ENCODE data around the gene MSRB1.

Gene MSRB1

GRCh38 chr16:1895949-1896675, 46.9 kb downstream of the MSRB1 start:
- no peak for DNase-seq (ENCODE audit: extremely low spot score)
- no peak for TF ChIP-seq SUZ12 (IDR thresholded peaks at IDR 0.05)
- no peak for TF ChIP-seq L3MBTL2 (conservative IDR thresholded peaks at IDR 0.05)
- TF ChIP-seq SP1 (IDR thresholded peaks at IDR 0.05) = no peak
- TF ChIP-seq CTBP1 (IDR thresholded peaks at IDR 0.05; ENCODE audit: borderline replicate concordance) = no peak
- no peak for TF ChIP-seq FOXM1 (IDR thresholded peaks at IDR 0.05; ENCODE audit: borderline replicate concordance)
- no peak for TF ChIP-seq ZNF384 (IDR thresholded peaks at IDR 0.05)
- TF ChIP-seq ELF4 (IDR thresholded peaks at IDR 0.05) = no peak
- no peak for TF ChIP-seq BHLHE40 (IDR thresholded peaks at IDR 0.05; ENCODE audit: borderline replicate concordance)
- TF ChIP-seq FOXK2 (IDR thresholded peaks at IDR 0.05) = no peak
- no peak for TF ChIP-seq FOXA1 (IDR thresholded peaks at IDR 0.05)
- TF ChIP-seq HDGF (IDR thresholded peaks at IDR 0.05; ENCODE audit: borderline replicate concordance) = no peak
- TF ChIP-seq TARDBP (IDR thresholded peaks at IDR 0.05) = no peak
- TF ChIP-seq ARNT (IDR thresholded peaks at IDR 0.05) = no peak
- no peak for TF ChIP-seq PKNOX1 (IDR thresholded peaks at IDR 0.05)
- TF ChIP-seq LEF1 (IDR thresholded peaks at IDR 0.05; ENCODE audit: borderline replicate concordance) = no peak
- TF ChIP-seq NFRKB (IDR thresholded peaks at IDR 0.05) = no peak
- CTCF ChIA-PET = no interaction called here
- POLR2A ChIA-PET = interaction anchor here (1.1 kb wide), 1 partner anchor 69 kb away, joined by 3 read pairs; the partner anchor contains the start of gene RPS2

- ChIA-PET CTCF (no interaction called here), POLR2A (interaction anchor here (0.6 kb wide), 1 partner anchor 1397 kb away, joined by 3 read pairs; no protein-coding TSS in a partner anchor)
- no peak for DNase-seq (ENCODE audit: extremely low spot score)
- TF ChIP-seq SP1 (IDR thresholded peaks at IDR 0.05) = no peak
- no peak for TF ChIP-seq BHLHE40 (IDR thresholded peaks at IDR 0.05; ENCODE audit: borderline replicate concordance)
- no peak for TF ChIP-seq FOXK2 (IDR thresholded peaks at IDR 0.05)
- TF ChIP-seq FOXA1 (IDR thresholded peaks at IDR 0.05) = no peak
- TF ChIP-seq HDGF (IDR thresholded peaks at IDR 0.05; ENCODE audit: borderline replicate concordance) = no peak
- TF ChIP-seq CTBP1 (IDR thresholded peaks at IDR 0.05; ENCODE audit: borderline replicate concordance) = no peak
- no peak for TF ChIP-seq LEF1 (IDR thresholded peaks at IDR 0.05; ENCODE audit: borderline replicate concordance)
- TF ChIP-seq FOXM1 (IDR thresholded peaks at IDR 0.05; ENCODE audit: borderline replicate concordance) = no peak
- TF ChIP-seq ARNT (IDR thresholded peaks at IDR 0.05) = no peak
- TF ChIP-seq L3MBTL2 (conservative IDR thresholded peaks at IDR 0.05) = no peak
- no peak for TF ChIP-seq ZNF384 (IDR thresholded peaks at IDR 0.05)
- no peak for TF ChIP-seq PKNOX1 (IDR thresholded peaks at IDR 0.05)
- TF ChIP-seq SUZ12 (IDR thresholded peaks at IDR 0.05) = no peak
- no peak for TF ChIP-seq NFRKB (IDR thresholded peaks at IDR 0.05)
- no peak for TF ChIP-seq TARDBP (IDR thresholded peaks at IDR 0.05)
- TF ChIP-seq ELF4 (IDR thresholded peaks at IDR 0.05) = no peak
Observed at GRCh38 chr16:1895068-1895467, 47.9 kb downstream of the MSRB1 start.

GRCh38 chr16:1890708-1891050, 52.3 kb downstream of the MSRB1 start:
- ChIA-PET CTCF (no interaction called here), POLR2A (interaction anchor here (1.0 kb wide), 1 partner anchor 12 kb away, joined by 3 read pairs; no protein-coding TSS in a partner anchor)
- DNase-seq (ENCODE audit: extremely low spot score) = no peak
- TF ChIP-seq HDGF (IDR thresholded peaks at IDR 0.05; ENCODE audit: borderline replicate concordance) (no peak), TARDBP (IDR thresholded peaks at IDR 0.05) (no peak), BHLHE40 (IDR thresholded peaks at IDR 0.05; ENCODE audit: borderline replicate concordance) (no peak), FOXM1 (IDR thresholded peaks at IDR 0.05; ENCODE audit: borderline replicate concordance) (no peak), SP1 (IDR thresholded peaks at IDR 0.05) (no peak), FOXA1 (IDR thresholded peaks at IDR 0.05) (no peak), ELF4 (IDR thresholded peaks at IDR 0.05) (no peak), CTBP1 (IDR thresholded peaks at IDR 0.05; ENCODE audit: borderline replicate concordance) (no peak), PKNOX1 (IDR thresholded peaks at IDR 0.05) (no peak), ARNT (IDR thresholded peaks at IDR 0.05) (no peak), ZNF384 (IDR thresholded peaks at IDR 0.05) (no peak), SUZ12 (IDR thresholded peaks at IDR 0.05) (no peak)

GRCh38 chr16:1890024-1890707, 52.8 kb downstream of the MSRB1 start:
- DNase-seq (ENCODE audit: extremely low spot score) = no peak
- POLR2A ChIA-PET = interaction anchor here (0.7 to 1.0 kb wide), 3 partner anchors 12 to 63 kb away, joined by 3 read pairs; no protein-coding TSS in a partner anchor
- TF ChIP-seq NFRKB (IDR thresholded peaks at IDR 0.05) = no peak
- TF ChIP-seq FOXM1 (IDR thresholded peaks at IDR 0.05; ENCODE audit: borderline replicate concordance) = no peak
- no peak for TF ChIP-seq TARDBP (IDR thresholded peaks at IDR 0.05)
- no peak for TF ChIP-seq CTBP1 (IDR thresholded peaks at IDR 0.05; ENCODE audit: borderline replicate concordance)
- no peak for TF ChIP-seq SP1 (IDR thresholded peaks at IDR 0.05)
- TF ChIP-seq HDGF (IDR thresholded peaks at IDR 0.05; ENCODE audit: borderline replicate concordance) = no peak
- CTCF ChIA-PET = interaction anchor here (0.6 to 1.3 kb wide), 2 partner anchors 11 to 33 kb away, joined by 3 to 4 read pairs; no protein-coding TSS in a partner anchor

Measured in HEK293T (cell line).